Measurements from ENCODE around the gene ZNF467.

ZNF467 gene

DNA sequence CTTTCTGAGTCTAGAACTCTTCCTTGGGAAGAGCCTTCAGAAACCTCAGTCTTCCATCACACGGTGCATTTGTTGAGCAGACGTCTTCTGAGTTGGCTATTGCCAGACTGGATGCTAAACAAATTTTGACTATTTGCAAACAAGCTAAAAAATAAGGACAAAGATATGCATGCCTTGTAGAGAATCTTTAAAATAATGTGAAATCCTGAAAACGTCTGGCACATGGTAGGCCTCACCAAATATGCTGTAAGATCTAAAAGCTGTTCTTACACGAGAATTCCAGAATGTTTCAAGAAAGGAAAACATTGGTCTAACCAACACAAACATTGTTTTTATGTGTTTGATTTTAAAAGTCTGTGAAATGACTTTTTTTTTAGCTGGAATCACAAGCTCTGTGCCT is 11.3 kb downstream of the ZNF467 start (continued):
- TF ChIP-seq, protein P1, sequence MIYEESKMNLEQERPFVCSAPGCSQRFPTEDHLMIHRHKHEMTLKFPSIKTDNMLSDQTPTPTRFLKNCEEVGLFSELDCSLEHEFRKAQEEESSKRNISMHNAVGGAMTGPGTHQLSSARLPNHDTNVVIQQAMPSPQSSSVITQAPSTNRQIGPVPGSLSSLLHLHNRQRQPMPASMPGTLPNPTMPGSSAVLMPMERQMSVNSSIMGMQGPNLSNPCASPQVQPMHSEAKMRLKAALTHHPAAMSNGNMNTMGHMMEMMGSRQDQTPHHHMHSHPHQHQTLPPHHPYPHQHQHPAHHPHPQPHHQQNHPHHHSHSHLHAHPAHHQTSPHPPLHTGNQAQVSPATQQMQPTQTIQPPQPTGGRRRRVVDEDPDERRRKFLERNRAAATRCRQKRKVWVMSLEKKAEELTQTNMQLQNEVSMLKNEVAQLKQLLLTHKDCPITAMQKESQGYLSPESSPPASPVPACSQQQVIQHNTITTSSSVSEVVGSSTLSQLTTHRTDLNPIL (CRISPR knock-in tag; IDR thresholded peaks at IDR 0.05; ENCODE audit: low read depth): no peak
- TF ChIP-seq, protein P2, sequence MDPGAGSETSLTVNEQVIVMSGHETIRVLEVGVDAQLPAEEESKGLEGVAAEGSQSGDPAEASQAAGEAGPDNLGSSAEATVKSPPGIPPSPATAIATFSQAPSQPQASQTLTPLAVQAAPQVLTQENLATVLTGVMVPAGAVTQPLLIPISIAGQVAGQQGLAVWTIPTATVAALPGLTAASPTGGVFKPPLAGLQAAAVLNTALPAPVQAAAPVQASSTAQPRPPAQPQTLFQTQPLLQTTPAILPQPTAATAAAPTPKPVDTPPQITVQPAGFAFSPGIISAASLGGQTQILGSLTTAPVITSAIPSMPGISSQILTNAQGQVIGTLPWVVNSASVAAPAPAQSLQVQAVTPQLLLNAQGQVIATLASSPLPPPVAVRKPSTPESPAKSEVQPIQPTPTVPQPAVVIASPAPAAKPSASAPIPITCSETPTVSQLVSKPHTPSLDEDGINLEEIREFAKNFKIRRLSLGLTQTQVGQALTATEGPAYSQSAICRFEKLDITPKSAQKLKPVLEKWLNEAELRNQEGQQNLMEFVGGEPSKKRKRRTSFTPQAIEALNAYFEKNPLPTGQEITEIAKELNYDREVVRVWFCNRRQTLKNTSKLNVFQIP (CRISPR knock-in tag; IDR thresholded peaks at IDR 0.05; ENCODE audit: borderline replicate concordance, low read depth): no peak

DNA sequence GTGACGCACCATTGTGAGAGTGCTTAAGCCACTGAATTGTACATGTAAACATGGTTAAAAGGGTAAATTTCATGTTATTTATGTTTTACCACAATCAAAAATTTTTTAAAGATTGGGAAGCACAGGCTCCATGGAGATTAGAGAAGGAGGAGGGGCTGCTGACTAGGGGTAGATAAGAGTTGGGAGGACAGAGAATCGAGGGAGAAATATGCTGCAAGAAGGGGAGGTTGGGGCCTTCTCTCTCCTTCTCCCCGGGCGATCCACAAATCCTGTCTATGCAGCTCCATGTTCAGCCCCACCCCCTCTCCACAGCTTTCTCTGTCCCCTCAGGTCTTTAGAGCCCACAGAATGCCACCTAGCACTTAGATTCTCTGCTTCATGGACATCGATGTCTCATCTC is 12.1 kb downstream of the ZNF467 start:
- ATAC-seq: no peak
- TF ChIP-seq ZC3H10 (CRISPR knock-in tag; IDR thresholded peaks at IDR 0.05) (no peak), RARB (CRISPR knock-in tag; IDR thresholded peaks at IDR 0.05) (no peak), TOX (CRISPR knock-in tag; IDR thresholded peaks at IDR 0.05; ENCODE audit: borderline replicate concordance) (no peak), PPARA (CRISPR knock-in tag; IDR thresholded peaks at IDR 0.05; ENCODE audit: borderline replicate concordance) (no peak), ARNTL (CRISPR knock-in tag; IDR thresholded peaks at IDR 0.05; ENCODE audit: borderline replicate concordance, low read depth) (no peak)
- TF ChIP-seq, protein P2 (CRISPR knock-in tag; IDR thresholded peaks at IDR 0.05; ENCODE audit: borderline replicate concordance, low read depth): no peak
- TF ChIP-seq, protein P3, sequence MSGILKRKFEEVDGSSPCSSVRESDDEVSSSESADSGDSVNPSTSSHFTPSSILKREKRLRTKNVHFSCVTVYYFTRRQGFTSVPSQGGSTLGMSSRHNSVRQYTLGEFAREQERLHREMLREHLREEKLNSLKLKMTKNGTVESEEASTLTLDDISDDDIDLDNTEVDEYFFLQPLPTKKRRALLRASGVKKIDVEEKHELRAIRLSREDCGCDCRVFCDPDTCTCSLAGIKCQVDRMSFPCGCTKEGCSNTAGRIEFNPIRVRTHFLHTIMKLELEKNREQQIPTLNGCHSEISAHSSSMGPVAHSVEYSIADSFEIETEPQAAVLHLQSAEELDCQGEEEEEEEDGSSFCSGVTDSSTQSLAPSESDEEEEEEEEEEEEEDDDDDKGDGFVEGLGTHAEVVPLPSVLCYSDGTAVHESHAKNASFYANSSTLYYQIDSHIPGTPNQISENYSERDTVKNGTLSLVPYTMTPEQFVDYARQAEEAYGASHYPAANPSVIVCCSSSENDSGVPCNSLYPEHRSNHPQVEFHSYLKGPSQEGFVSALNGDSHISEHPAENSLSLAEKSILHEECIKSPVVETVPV (CRISPR knock-in tag; IDR thresholded peaks at IDR 0.05): no peak
- TF ChIP-seq, protein P4, sequence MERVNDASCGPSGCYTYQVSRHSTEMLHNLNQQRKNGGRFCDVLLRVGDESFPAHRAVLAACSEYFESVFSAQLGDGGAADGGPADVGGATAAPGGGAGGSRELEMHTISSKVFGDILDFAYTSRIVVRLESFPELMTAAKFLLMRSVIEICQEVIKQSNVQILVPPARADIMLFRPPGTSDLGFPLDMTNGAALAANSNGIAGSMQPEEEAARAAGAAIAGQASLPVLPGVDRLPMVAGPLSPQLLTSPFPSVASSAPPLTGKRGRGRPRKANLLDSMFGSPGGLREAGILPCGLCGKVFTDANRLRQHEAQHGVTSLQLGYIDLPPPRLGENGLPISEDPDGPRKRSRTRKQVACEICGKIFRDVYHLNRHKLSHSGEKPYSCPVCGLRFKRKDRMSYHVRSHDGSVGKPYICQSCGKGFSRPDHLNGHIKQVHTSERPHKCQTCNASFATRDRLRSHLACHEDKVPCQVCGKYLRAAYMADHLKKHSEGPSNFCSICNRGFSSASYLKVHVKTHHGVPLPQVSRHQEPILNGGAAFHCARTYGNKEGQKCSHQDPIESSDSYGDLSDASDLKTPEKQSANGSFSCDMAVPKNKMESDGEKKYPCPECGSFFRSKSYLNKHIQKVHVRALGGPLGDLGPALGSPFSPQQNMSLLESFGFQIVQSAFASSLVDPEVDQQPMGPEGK (CRISPR knock-in tag; IDR thresholded peaks at IDR 0.05; ENCODE audit: borderline replicate concordance): no peak

DNA sequence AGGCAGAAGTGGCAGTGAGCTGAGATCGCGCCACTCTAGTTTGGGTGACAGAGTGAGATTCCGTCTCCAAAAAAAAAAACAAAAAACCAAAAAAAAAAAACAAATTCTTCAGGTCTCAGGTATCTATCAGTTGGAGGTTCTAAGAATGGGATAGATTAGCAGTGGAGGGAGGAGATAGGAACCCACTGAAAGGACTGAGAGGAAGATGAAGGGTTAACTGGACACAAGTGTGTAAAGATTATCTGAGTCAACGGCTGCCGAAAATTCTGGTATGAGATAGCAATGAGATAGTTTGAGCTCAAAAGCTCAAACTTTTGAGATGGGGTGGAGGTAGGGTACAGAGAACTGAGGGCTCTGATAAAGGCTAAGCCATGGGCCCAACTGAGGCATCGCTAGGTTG is 12.8 kb downstream of the ZNF467 start:
- TF ChIP-seq ZFP30 (CRISPR knock-in tag; IDR thresholded peaks at IDR 0.05): no peak
- TF ChIP-seq, protein P1 (CRISPR knock-in tag; IDR thresholded peaks at IDR 0.05; ENCODE audit: low read depth): no peak
- TF ChIP-seq, protein P3 (CRISPR knock-in tag; IDR thresholded peaks at IDR 0.05): no peak
- TF ChIP-seq PPARA (CRISPR knock-in tag; IDR thresholded peaks at IDR 0.05; ENCODE audit: borderline replicate concordance): no peak
- TF ChIP-seq ZNF565 (CRISPR knock-in tag; conservative IDR thresholded peaks at IDR 0.05; ENCODE audit: low read depth): no peak
- TF ChIP-seq ARNTL (CRISPR knock-in tag; IDR thresholded peaks at IDR 0.05; ENCODE audit: borderline replicate concordance, low read depth): no peak
- TF ChIP-seq GLIS3 (CRISPR knock-in tag; IDR thresholded peaks at IDR 0.05): no peak
- no peak for ATAC-seq

DNA sequence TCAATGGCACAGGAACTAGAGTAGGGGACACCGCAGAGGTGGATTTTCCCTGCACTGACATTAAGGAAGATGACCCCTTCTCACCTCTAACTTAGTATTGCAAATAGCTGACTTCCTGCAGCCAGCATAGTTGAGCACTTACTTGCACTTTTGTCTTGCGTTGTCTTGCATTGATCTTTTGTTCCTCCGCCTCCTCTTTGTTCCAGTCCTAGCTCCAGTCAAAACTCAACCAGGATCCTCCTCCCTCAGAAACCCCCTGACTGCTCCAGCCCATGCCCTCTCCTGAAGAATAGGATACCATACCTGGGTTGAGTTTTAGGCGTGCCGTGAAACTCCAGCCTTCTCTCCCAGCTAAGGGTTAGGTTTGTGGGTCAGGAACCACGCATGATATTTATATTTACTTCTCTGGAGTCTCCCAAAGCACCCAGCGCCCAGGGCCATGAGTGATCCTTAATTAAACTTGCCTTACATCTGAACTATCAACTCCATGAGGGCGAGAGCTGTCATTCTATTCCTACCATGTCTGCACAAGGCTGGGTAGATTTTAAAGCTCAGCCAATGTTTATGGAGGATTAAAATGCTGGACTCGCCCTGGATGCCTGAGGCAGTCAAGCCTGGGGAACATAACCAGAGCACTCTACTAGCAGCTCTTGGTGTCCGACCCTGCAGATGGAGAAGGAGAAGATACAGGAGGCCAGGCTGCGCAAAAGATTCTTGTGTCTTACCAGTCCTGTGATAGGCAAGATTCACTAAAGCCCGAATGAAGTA is 14.1 kb downstream of the ZNF467 start:
- ATAC-seq: no peak
- TF ChIP-seq, protein P5, sequence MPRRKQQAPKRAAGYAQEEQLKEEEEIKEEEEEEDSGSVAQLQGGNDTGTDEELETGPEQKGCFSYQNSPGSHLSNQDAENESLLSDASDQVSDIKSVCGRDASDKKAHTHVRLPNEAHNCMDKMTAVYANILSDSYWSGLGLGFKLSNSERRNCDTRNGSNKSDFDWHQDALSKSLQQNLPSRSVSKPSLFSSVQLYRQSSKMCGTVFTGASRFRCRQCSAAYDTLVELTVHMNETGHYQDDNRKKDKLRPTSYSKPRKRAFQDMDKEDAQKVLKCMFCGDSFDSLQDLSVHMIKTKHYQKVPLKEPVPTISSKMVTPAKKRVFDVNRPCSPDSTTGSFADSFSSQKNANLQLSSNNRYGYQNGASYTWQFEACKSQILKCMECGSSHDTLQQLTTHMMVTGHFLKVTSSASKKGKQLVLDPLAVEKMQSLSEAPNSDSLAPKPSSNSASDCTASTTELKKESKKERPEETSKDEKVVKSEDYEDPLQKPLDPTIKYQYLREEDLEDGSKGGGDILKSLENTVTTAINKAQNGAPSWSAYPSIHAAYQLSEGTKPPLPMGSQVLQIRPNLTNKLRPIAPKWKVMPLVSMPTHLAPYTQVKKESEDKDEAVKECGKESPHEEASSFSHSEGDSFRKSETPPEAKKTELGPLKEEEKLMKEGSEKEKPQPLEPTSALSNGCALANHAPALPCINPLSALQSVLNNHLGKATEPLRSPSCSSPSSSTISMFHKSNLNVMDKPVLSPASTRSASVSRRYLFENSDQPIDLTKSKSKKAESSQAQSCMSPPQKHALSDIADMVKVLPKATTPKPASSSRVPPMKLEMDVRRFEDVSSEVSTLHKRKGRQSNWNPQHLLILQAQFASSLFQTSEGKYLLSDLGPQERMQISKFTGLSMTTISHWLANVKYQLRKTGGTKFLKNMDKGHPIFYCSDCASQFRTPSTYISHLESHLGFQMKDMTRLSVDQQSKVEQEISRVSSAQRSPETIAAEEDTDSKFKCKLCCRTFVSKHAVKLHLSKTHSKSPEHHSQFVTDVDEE (CRISPR knock-in tag; IDR thresholded peaks at IDR 0.05): no peak
- TF ChIP-seq, protein P1 (CRISPR knock-in tag; IDR thresholded peaks at IDR 0.05; ENCODE audit: low read depth): no peak
- no peak for TF ChIP-seq ZFP30 (CRISPR knock-in tag; IDR thresholded peaks at IDR 0.05)
- no peak for TF ChIP-seq ZNF8 (CRISPR knock-in tag; IDR thresholded peaks at IDR 0.05)
- no peak for TF ChIP-seq CSDC2 (CRISPR knock-in tag; IDR thresholded peaks at IDR 0.05)
- no peak for TF ChIP-seq SNAI2 (CRISPR knock-in tag; IDR thresholded peaks at IDR 0.05)
- no peak for TF ChIP-seq ESRRG (CRISPR knock-in tag; IDR thresholded peaks at IDR 0.05)
- no peak for TF ChIP-seq ARNTL (CRISPR knock-in tag; IDR thresholded peaks at IDR 0.05; ENCODE audit: borderline replicate concordance, low read depth)
- no peak for TF ChIP-seq ZNF565 (CRISPR knock-in tag; conservative IDR thresholded peaks at IDR 0.05; ENCODE audit: low read depth)
- no peak for TF ChIP-seq ZC3H10 (CRISPR knock-in tag; IDR thresholded peaks at IDR 0.05)
- no peak for TF ChIP-seq RARB (CRISPR knock-in tag; IDR thresholded peaks at IDR 0.05)
- no peak for TF ChIP-seq TOX (CRISPR knock-in tag; IDR thresholded peaks at IDR 0.05; ENCODE audit: borderline replicate concordance)
- no peak for TF ChIP-seq PPARA (CRISPR knock-in tag; IDR thresholded peaks at IDR 0.05; ENCODE audit: borderline replicate concordance)

Measured in SK-N-SH treated with all-trans-retinoic acid at 6 μM for 48 hours (cell line).